WTC11 (cell line): Measurements from ENCODE around the gene MRPL22.

Experiments used
- CTCF ChIP-seq: fragments of 200-600 bp; IDR thresholded peaks from 2 replicates; pipeline ENCODE4 v1.8.0; 2022; ENCODE audit warnings: antibody characterized with exemption
- E2F5 ChIP-seq: sonication (generic); formaldehyde crosslinking; IDR thresholded peaks from 2 replicates; pipeline ENCODE4 v1.8.1; 2022; ENCODE audit warnings: mild to moderate bottlenecking, moderate library complexity, missing genetic modification reagents
- ELF4 ChIP-seq: sonication (generic); formaldehyde crosslinking; IDR thresholded peaks from 2 replicates; pipeline ENCODE4 v1.8.1; 2022; ENCODE audit warnings: low read depth, mild to moderate bottlenecking, moderate library complexity, missing genetic modification reagents
- ESRRA ChIP-seq: sonication (generic); formaldehyde crosslinking; IDR thresholded peaks from 2 replicates; pipeline ENCODE4 v1.8.1; 2022; ENCODE audit warnings: mild to moderate bottlenecking, missing genetic modification reagents, borderline replicate concordance
- FOXK1 ChIP-seq: sonication (generic); formaldehyde crosslinking; IDR thresholded peaks from 2 replicates; pipeline ENCODE4 v1.8.0; 2022; ENCODE audit warnings: mild to moderate bottlenecking, moderate library complexity, missing genetic modification reagents
- JUN ChIP-seq: sonication (generic); formaldehyde crosslinking; IDR thresholded peaks from 2 replicates; pipeline ENCODE4 v1.8.0; 2023; ENCODE audit warnings: mild to moderate bottlenecking, missing genetic modification reagents
- MXD4 ChIP-seq: fragments of 250-450 bp; sonication (Bioruptor Pico); IDR thresholded peaks from 2 replicates; pipeline ENCODE4 v1.8.0; 2021; ENCODE audit warnings: mild to moderate bottlenecking, moderate library complexity, borderline replicate concordance
- NR2C2 ChIP-seq: sonication (generic); formaldehyde crosslinking; IDR thresholded peaks from 2 replicates; pipeline ENCODE4 v1.8.0; 2022; ENCODE audit warnings: mild to moderate bottlenecking, missing genetic modification reagents
- RORB ChIP-seq: fragments of 250-450 bp; sonication (Bioruptor Pico); IDR thresholded peaks from 2 replicates; pipeline ENCODE4 v1.9.0; 2021; ENCODE audit warnings: mild to moderate bottlenecking
- SP1 ChIP-seq: sonication (generic); formaldehyde crosslinking; conservative IDR thresholded peaks from 2 replicates; pipeline ENCODE4 v1.8.1; 2022; ENCODE audit warnings: missing genetic modification reagents
- STAT6 ChIP-seq: sonication (generic); formaldehyde crosslinking; conservative IDR thresholded peaks from 2 replicates; pipeline ENCODE4 v1.8.1; 2023; ENCODE audit warnings: mild to moderate bottlenecking, low read depth, missing genetic modification reagents, moderate library complexity
- ZNF281 ChIP-seq: sonication (generic); formaldehyde crosslinking; IDR thresholded peaks from 2 replicates; pipeline ENCODE4 v1.8.0; 2023; ENCODE audit warnings: mild to moderate bottlenecking, missing genetic modification reagents
- TF ChIP-seq, protein P1 (sequence below): sonication (generic); formaldehyde crosslinking; IDR thresholded peaks from 2 replicates; pipeline ENCODE4 v1.8.0; 2022; ENCODE audit warnings: mild to moderate bottlenecking, missing genetic modification reagents
- TF ChIP-seq, protein P2 (sequence below): sonication (generic); formaldehyde crosslinking; IDR thresholded peaks from 2 replicates; pipeline ENCODE4 v1.8.0; 2022; ENCODE audit warnings: mild to moderate bottlenecking, missing genetic modification reagents

DNA sequence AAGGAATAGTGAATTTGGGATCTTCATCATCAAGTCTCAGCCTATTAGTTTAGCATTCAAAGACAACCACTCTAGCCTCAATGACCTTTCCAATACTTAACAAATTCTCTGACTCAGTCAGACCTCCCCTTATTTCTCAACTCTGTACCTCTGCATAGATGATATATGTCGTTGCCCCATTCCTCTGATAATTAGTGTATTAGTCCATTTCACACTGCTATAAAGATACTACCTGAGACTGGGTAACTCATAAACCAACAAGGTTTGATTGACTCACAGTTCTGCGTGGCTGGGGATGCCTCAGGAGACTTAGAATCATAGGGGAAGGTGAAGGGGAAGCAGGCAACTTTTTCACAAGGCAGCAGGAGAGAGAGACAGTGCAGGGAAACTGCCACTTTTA is 8.9 kb downstream of the MRPL22 start:
- TF ChIP-seq SP1, result no peak
- no peak for TF ChIP-seq ZNF281 (CRISPR knock-in tag)
- no peak for TF ChIP-seq CTCF
- no peak for TF ChIP-seq RORB (CRISPR knock-in tag)
- no peak for TF ChIP-seq ESRRA (CRISPR knock-in tag)
- TF ChIP-seq, protein P1, sequence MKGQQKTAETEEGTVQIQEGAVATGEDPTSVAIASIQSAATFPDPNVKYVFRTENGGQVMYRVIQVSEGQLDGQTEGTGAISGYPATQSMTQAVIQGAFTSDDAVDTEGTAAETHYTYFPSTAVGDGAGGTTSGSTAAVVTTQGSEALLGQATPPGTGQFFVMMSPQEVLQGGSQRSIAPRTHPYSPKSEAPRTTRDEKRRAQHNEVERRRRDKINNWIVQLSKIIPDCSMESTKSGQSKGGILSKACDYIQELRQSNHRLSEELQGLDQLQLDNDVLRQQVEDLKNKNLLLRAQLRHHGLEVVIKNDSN (CRISPR knock-in tag), result no peak
- TF ChIP-seq STAT6 (CRISPR knock-in tag), result no peak
- TF ChIP-seq MXD4 (CRISPR knock-in tag), result no peak
- no peak for TF ChIP-seq FOXK1 (CRISPR knock-in tag)
- TF ChIP-seq JUN (CRISPR knock-in tag), result no peak
- no peak for TF ChIP-seq NR2C2 (CRISPR knock-in tag)
- TF ChIP-seq, protein P2, sequence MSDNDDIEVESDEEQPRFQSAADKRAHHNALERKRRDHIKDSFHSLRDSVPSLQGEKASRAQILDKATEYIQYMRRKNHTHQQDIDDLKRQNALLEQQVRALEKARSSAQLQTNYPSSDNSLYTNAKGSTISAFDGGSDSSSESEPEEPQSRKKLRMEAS (CRISPR knock-in tag), result no peak
- TF ChIP-seq ELF4 (CRISPR knock-in tag), result no peak
- TF ChIP-seq E2F5 (CRISPR knock-in tag), result no peak
